NCI-H2081 treated with DMSO at 0.1 percent for 48 hours (cell line): ENCODE results near the gene LIN52.

Experiments
- DNase-seq: peaks from one replicate; lab custom pipeline; 2025; lab: John Stamatoyannopoulos, UW

The LIN52 gene

DNA sequence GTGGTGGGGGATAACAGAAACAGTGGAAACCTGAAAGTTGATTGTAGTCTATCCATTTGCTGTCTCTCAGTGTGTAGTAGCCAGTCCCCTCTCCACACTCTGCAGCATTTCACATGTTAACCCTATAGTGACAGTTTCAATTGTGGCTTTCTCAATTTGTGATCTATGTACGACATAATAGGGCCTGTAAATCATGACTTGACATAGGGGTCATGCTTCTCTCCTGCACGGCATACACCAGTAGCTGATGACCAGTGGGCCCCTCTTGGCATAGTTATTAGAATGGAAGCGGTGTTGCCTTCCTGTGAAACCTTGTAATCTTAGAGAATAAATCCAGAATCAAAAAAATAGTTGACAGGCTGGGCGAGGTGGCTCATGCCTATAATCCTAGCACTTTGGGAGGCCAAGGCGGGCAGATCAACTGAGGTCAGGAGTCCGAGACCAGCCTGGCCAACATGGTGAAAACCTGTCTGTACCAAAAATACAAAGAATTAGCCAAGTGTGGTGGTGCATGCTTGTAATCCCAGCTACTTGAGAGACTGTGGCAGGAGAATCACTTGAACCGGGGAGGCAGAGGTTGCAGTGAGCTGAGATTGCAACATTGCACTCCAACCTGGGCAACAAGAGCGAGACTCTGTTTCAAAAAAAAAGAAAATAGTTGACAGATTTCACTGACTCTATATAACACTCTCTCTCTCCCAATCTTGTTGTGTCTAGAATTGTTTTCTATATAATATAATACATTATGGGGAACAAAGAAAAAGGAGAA lies 109.9 kb downstream of the LIN52 start:
- no peak for DNase-seq

DNA sequence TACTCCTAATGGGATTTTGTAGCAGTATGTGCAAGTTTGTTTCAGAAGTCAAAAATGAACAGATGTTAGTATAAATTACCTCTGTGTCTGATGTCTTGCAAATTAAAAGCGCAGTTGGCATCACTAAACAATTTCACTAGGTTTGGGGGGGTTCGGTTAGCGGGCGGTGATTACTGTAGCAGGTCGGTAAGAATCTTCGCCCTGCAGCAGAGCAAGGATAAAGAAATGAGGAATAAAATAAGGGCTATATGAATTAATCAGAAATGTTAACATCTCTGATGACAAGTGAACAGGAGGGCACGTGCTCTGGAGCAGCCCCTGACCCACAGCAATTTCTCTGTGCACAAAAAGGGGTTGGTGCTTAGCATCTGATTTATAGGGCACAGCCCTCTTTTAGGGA lies 110.9 kb downstream of the LIN52 start:
- DNase-seq, result no peak

DNA sequence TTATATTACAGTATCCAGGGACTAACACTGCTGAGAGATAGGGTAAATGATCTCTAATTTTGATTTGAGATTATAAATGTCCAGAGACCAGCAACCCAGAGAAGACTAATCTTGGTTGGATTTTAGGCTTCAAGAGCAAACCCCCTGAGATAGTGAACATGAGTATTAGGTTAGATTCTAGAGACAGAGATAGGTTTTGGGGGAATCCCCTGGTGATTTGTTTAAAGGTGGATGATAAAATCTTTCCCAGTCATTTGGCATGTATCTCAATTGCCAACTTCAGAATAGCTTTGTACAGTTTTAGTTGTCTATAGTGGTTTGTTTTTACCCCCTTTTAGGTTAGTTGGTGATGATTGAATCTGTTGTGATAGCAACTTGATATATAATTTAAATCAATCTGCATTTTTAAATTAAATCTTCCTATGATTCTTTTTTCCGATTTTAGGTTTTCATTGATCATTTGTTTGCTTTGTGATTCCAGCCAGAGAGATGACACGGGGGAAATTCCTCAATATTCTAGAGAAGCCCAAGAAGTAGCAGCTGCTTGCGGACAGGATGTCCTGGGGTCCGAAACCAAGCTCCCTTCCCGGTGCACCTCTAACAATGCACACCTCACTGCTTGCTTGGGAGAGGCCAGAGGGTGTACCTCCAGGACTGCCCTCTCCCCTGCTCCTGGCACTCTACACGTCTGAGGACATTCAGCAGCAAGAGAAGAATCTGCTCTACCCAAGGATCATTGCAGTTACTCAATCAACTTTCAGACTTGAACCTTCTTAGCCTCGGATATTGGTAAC lies 113.9 kb downstream of the LIN52 start:
- DNase-seq, result no peak

GRCh38 chr14:74202113-74202512 lies 117.4 kb downstream of the LIN52 start:
- no peak for DNase-seq

DNA sequence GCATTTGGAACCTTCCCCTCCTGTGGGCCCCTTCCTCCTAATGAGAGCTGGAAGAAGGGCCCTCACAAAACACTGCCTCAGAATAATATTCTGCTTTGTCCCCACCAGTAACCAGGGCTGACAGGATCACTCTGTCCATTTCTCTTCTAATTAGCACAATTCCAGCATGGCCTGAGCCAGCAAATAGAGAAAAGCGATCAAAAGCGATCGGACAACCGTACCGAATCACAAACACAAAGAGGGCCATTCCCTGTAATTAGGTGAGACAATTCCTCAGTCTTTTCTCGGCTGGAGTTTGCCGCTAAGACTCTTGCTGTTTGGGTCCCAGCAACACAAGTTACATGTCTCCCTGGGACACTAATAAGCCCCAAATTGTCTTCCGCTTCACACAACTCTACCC lies 118.9 kb downstream of the LIN52 start:
- DNase-seq, result no peak

DNA sequence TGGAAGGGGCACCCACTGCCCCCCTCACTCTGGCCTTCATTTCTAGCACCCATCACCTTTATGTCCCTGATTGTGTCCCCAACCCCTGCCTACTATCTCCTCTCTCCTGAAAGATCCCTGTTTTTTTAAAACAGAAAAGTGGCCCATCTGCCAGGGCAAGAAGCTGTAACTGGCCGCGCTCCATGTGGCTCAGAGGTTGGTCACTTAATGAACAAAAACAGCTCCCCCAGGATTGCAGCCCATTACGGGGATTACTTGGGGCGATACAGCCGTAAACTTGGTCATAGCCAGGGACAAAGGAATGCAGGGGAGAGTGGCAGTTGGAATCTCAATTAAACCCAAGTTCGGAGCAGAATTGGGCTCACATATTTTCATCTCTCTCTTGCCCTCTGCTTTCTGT lies 119.7 kb downstream of the LIN52 start:
- DNase-seq, result no peak

DNA sequence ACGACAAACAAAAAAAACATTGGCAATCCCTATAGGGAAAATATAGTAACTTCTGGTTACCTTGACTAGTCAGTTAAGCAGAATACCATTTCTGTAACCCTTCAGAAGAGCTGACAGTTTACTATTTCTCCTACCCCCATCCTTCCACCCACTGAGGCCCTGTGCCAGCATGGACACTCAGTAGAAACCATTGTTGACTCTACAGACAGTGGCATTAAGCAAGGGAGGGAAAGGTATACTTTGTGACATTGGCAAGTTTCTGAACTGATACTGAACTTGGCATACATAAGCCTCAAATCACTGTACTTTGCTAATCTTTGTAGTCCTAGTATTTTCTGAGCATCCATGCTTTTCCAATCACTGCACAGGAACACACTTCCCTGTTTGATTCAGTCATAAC lies 121.1 kb downstream of the LIN52 start:
- no peak for DNase-seq

DNA sequence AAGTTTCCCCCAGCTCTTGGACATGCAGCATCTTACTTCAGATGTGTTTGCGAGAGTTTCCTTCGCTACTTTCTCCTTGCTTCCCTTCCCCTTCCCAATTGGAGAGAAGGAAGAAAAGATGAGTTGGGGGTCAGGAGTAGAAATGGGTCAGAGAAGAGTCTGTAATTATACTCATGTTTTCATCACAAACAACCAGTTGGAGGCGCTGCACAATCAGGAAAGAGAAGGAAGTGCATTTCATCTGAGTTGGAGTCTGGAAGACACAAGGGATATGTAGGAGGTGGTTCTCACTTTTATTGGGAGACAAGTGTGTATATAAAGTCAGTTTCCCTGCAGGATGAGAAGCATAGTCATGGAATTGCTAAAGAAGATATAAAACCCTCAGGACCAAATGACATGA lies 123.2 kb downstream of the LIN52 start:
- DNase-seq, result no peak

DNA sequence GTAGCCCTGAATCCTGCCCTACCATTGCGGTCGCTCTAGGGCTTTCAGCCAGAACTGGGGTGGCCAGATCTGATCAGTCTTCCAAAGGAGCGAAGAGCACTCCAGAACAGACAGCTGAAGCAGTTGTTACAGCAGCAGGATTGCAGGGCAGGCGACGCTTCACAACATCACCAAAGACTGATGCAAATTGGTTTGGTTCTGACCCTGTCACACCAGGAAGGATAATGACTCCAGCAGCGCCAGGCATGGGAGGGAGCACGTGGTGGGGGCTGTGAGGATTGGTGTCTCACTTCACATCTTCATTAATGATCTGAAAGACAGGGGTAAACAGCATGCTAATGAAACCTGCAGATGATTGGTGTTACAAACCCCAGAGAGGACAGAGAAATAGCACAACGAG lies 123.9 kb downstream of the LIN52 start:
- no peak for DNase-seq

- DNase-seq, result no peak
These were observed 127.3 kb downstream of the LIN52 start for GRCh38 chr14:74211945-74212580.

DNA sequence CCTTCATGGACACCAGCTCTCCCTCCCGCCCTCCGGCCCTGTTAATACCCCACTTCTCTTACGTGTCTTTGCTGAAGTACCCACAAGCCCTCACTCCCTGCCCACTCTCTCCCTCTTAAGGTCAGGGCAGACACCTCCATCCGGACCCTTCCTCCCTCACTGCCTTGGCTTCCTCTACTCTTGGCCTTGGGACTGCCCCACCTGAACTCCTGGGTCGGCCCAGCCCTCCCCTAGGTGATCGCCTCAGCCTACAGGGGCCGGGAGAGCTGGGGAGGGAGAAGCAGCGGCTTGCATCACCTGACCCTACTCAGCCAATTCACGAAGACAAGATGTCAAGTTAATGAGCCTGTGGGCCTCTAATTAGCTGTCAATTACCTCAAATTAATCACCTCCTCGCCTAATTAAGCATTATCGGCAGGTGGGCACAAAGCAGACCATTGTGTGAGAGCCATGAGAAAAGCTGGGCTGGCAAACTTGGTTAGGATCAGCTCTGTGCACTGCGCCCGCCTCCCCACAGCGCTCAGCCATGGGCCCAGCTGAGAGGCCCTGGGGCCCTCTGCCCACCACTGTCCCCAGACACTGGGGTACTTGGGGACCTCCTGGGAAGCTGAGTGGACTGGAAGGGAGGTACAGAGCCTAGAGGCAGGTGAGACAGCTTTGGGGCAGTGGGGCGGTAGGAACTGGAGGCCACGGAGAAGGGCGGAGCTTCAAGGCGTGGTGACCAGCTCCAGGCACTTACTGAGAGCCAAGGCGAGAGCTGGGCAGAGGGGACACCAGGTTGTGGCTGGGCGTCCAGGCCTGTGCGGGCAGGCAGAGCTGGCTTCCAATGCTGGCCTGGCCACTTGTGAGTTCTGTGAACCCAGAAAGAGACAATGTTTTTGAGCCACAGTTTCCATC lies 129.4 kb downstream of the LIN52 start:
- DNase-seq, result no peak

DNA sequence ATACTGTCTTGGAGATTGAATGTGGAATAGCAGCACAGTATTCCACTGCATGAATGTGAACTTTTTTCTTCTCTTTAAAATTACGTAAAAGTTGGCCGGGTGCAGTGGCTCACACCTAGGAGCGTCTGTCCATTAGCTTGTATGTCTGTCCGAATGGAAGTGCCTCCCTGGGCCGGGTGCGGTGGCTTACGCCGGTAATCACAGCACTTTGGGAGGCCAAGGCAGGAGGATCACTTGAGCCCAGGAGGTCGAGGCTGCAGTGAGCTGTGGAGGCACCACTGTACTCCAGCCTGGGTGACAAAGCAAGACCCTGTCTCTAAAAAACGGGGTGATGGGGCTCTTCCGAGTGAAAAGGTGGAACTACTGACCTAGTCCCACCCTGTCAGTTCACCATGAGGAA lies 131.9 kb downstream of the LIN52 start:
- DNase-seq, result no peak

GRCh38 chr14:74217672-74218448 lies 133.1 kb downstream of the LIN52 start:
- DNase-seq, result no peak

GRCh38 chr14:74218462-74218861 lies 133.7 kb downstream of the LIN52 start:
- no peak for DNase-seq

GRCh38 chr14:74219277-74220205 lies 134.8 kb downstream of the LIN52 start:
- no peak for DNase-seq

DNA sequence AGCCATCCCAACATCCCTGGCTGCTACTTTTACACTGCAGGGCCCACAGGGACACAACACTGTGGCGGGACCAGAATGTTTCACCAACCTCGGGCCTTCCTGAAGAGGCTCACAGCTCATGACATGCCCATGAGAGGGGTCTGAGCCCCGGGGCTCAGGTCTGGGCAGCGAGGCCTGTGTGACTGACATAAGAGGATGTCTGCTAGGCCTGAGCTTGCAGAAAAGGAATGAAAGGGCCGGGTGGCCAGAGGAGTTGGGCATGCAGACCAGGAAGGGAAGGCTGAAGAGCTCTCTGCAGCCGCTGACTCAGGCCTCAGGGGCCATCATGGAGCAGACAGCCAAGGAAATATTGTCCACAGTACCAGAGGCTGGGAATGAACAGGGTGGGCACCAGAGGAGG lies 136.2 kb downstream of the LIN52 start:
- no peak for DNase-seq

DNA sequence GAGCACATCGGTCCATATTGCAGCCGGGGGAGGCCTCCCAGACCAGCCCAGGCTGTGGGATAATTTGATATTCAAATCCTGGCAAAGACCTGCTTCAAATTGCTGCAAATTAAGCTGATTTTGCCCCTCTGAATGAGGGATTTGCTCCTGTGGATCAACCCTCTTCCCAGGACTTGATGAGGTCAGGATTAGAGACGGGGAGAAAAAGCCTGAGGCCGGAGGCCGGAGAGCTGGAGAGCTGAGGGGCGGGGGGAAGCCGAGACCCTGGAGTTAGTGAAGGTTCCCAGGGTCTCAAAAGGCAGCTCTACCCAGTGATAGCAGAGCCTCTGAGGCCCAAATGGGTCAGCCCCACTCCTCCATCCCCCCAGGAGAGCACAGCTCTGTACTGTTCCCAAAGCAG lies 137.0 kb downstream of the LIN52 start:
- no peak for DNase-seq

DNA sequence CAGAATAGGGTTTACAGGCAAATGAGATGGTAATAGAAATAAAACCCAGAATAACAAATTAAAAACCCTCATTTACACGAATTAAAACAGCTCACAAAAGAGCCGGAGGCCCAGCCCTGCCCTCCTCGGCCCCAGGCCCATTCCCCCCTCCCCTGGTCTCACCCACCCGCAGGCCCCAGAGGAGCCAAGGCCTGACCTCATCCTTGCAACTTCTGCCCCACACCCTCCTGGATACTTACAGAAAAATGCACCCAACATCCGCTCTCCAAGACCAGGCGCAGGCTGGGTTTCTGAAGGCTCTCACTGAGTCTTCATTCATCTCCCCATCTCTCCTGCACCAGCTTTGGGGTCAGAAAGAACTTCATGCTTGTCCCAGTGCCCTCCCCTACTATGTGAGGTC lies 138.3 kb downstream of the LIN52 start:
- DNase-seq, result no peak

DNA sequence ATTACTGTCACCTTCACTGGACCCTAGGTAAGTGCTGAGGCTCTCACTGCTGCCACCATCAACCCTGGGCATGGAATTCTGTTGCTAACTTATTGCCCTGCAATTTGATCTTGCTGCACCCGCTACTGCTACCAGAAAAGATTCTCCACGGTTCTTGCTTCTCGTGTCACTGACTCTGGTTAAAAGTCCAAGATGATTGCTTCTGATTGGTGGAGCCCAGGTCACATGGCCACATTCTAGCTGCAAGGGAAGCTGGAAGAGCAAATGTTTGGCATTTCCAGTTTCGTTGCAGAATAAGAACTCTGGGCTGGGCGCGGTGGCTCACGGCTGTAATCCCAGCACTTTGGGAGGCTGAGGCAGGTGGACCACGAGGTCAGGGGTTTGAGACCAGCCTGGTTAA lies 147.0 kb downstream of the LIN52 start:
- no peak for DNase-seq

GRCh38 chr14:74235017-74235416 lies 150.3 kb downstream of the LIN52 start:
- no peak for DNase-seq
